Astrocyte (in vitro differentiated cells and primary cell): ENCODE data around the gene HLCS. TPM values are rescaled to one million over a fixed set of nuclear protein-coding genes. Genes with fewer than 3 reads are reported as not detected.

Experiments
- DNase-seq: peaks from one replicate; pipeline ENCODE4 v3.0.0-alpha.2; 2010; ENCODE audit warnings: low read depth
- FAIRE-seq: peaks from 2 replicates; lab custom pipeline; 2011; peaks lifted over from hg19 to GRCh38; lab: Jason Lieb, UNC
- H2AFZ ChIP-seq: 2 replicates; pipeline ENCODE4 v1.6.0; 2012; ENCODE audit warnings: low read depth, low read length, inconsistent platforms
- H3K27ac ChIP-seq: 2 replicates; pipeline ENCODE4 v1.5.1; 2011; ENCODE audit warnings: low read depth, low read length, inconsistent platforms
- H3K27me3 ChIP-seq: 2 replicates; pipeline ENCODE4 v1.6.0; 2011; ENCODE audit warnings: low read length, inconsistent platforms; ENCODE audit not compliant: insufficient read depth
- H3K36me3 ChIP-seq: 2 replicates; pipeline ENCODE4 v1.5.1; 2011; ENCODE audit warnings: low read length, inconsistent platforms; ENCODE audit not compliant: insufficient read depth
- H3K4me1 ChIP-seq: 2 replicates; pipeline ENCODE4 v1.5.1; 2011; ENCODE audit warnings: low read length, inconsistent platforms; ENCODE audit not compliant: insufficient read depth
- H3K4me2 ChIP-seq: 2 replicates; pipeline ENCODE4 v1.6.0; 2012; ENCODE audit warnings: low read length, inconsistent platforms
- H3K4me3 ChIP-seq: 2 replicates; pipeline ENCODE4 v1.5.1; 2011; ENCODE audit warnings: low read depth, mild to moderate bottlenecking, low read length, inconsistent platforms; ENCODE audit not compliant: insufficient read depth
- H3K79me2 ChIP-seq: 2 replicates; pipeline ENCODE4 v1.6.0; 2012; ENCODE audit warnings: mild to moderate bottlenecking, low read length, inconsistent platforms; ENCODE audit not compliant: insufficient read depth
- H3K9ac ChIP-seq: 2 replicates; pipeline ENCODE4 v1.6.0; 2012; ENCODE audit warnings: mild to moderate bottlenecking, low read length, inconsistent platforms
- H3K9me3 ChIP-seq: 2 replicates; pipeline ENCODE4 v1.5.1; 2012; ENCODE audit warnings: low read depth, mild to moderate bottlenecking, low read length, inconsistent platforms; ENCODE audit not compliant: insufficient read depth
- H4K20me1 ChIP-seq: 2 replicates; pipeline ENCODE4 v1.6.0; 2012; ENCODE audit warnings: low read length, inconsistent platforms; ENCODE audit not compliant: insufficient read depth
- H3K27ac Mint-ChIP-seq: one replicate; pipeline ENCODE4 v1.8.0; 2021; ENCODE audit warnings: mild to moderate bottlenecking, mixed read lengths; ENCODE audit not compliant: unreplicated experiment
- H3K27me3 Mint-ChIP-seq: one replicate; pipeline ENCODE4 v1.8.0; 2021; ENCODE audit warnings: low read depth, mixed read lengths; ENCODE audit not compliant: unreplicated experiment
- H3K36me3 Mint-ChIP-seq: one replicate; pipeline ENCODE4 v1.8.0; 2021; ENCODE audit warnings: low read depth, mixed read lengths; ENCODE audit not compliant: unreplicated experiment
- H3K4me1 Mint-ChIP-seq: one replicate; pipeline ENCODE4 v1.8.0; 2021; ENCODE audit warnings: low read depth, mixed read lengths; ENCODE audit not compliant: unreplicated experiment
- H3K4me3 Mint-ChIP-seq: one replicate; pipeline ENCODE4 v1.8.0; 2021; ENCODE audit warnings: mild to moderate bottlenecking, moderate library complexity, mixed read lengths; ENCODE audit not compliant: unreplicated experiment
- H3K9me3 Mint-ChIP-seq: one replicate; pipeline ENCODE4 v1.8.0; 2021; ENCODE audit warnings: mild to moderate bottlenecking, mixed read lengths; ENCODE audit not compliant: unreplicated experiment
- CTCF ChIP-seq: IDR thresholded peaks from 2 replicates; pipeline ENCODE4 v1.5.1; 2011; ENCODE audit warnings: low read depth, mild to moderate bottlenecking, inconsistent platforms, low read length, moderate library complexity; ENCODE audit not compliant: insufficient read depth
- EZH2 ChIP-seq: IDR thresholded peaks from 2 replicates; pipeline ENCODE4 v1.6.1; 2012; ENCODE audit warnings: mild to moderate bottlenecking, low read length, inconsistent platforms; ENCODE audit not compliant: insufficient read depth
- total RNA-seq: library from RNA; stranded (reverse); gene quantifications from 2 replicates; pipeline ENCODE4 v1.2.1, GENCODE V29; 2021

HLCS gene
- total RNA-seq, 1 donor from 2014 or later = 20.9 TPM

- Histone ChIP-seq H3K4me3 (no peak overlapping the region), H2AFZ (no peak overlapping the region), H3K79me2 (no peaks in the 10 kb centered on the region), H3K4me2 (no peak overlapping the region), H3K4me1 (peaks cover 2% of the 10 kb centered on the region), H3K9ac (no peak overlapping the region), H3K9me3 (no peaks in the 10 kb centered on the region), H3K36me3 (no peaks in the 10 kb centered on the region), H3K27me3 (no peaks in the 10 kb centered on the region), H3K27ac (no peak overlapping the region), H4K20me1 (no peaks in the 10 kb centered on the region)
- DNase-seq = no peak
- no peak for FAIRE-seq
- no peak overlapping the region for H3K4me3 Mint-ChIP-seq
- no peaks in the 10 kb centered on the region for H3K9me3 Mint-ChIP-seq
- H3K27ac Mint-ChIP-seq = no peak overlapping the region
- peaks cover 16% of the 10 kb centered on the region for H3K4me1 Mint-ChIP-seq
- TF ChIP-seq EZH2 (no peak), CTCF (no peak)
- no peaks in the 10 kb centered on the region for H3K27me3 Mint-ChIP-seq
- no peaks in the 10 kb centered on the region for H3K36me3 Mint-ChIP-seq
Observed at GRCh38 chr21:36866419-36866818, 100.0 kb downstream of the HLCS start.

- no peak for FAIRE-seq
- H3K4me2 ChIP-seq = no peak overlapping the region
- no peak overlapping the region for H3K9ac ChIP-seq
- Mint-ChIP-seq H3K9me3 (no peaks in the 10 kb centered on the region), H3K4me3 (no peak overlapping the region), H3K27me3 (no peaks in the 10 kb centered on the region), H3K36me3 (no peaks in the 10 kb centered on the region), H3K4me1 (peaks cover 29% of the 10 kb centered on the region), H3K27ac (no peak overlapping the region)
- H3K4me1 ChIP-seq = peaks cover 17% of the 10 kb centered on the region
- DNase-seq = no peak
- TF ChIP-seq EZH2 (no peak), CTCF (no peak)
- H4K20me1 ChIP-seq = no peaks in the 10 kb centered on the region
- no peak overlapping the region for H2AFZ ChIP-seq
- H3K9me3 ChIP-seq = no peaks in the 10 kb centered on the region
- no peaks in the 10 kb centered on the region for H3K36me3 ChIP-seq
- H3K4me3 ChIP-seq = no peak overlapping the region
- no peak overlapping the region for H3K27ac ChIP-seq
- H3K27me3 ChIP-seq = no peaks in the 10 kb centered on the region
- H3K79me2 ChIP-seq = no peaks in the 10 kb centered on the region
Observed at GRCh38 chr21:36864974-36865373, 101.5 kb downstream of the HLCS start.

- Mint-ChIP-seq H3K9me3 (no peaks in the 10 kb centered on the region), H3K4me1 (peaks cover 31% of the 10 kb centered on the region), H3K27me3 (no peaks in the 10 kb centered on the region), H3K36me3 (no peaks in the 10 kb centered on the region), H3K27ac (no peak overlapping the region), H3K4me3 (no peak overlapping the region)
- Histone ChIP-seq H3K4me1 (peaks cover 22% of the 10 kb centered on the region), H3K27me3 (no peaks in the 10 kb centered on the region), H2AFZ (no peak overlapping the region), H3K36me3 (no peaks in the 10 kb centered on the region), H3K27ac (no peak overlapping the region), H3K4me3 (no peak overlapping the region), H3K79me2 (no peaks in the 10 kb centered on the region), H3K4me2 (no peak overlapping the region), H3K9ac (no peak overlapping the region), H3K9me3 (no peaks in the 10 kb centered on the region), H4K20me1 (no peaks in the 10 kb centered on the region)
- FAIRE-seq (no peak), DNase-seq (no peak)
- TF ChIP-seq CTCF = no peak
- TF ChIP-seq EZH2 = no peak
Observed at GRCh38 chr21:36863260-36863659, 103.2 kb downstream of the HLCS start.
